GM12872 (cell line): ENCODE measurements around the gene MRPS18B.

Source experiments
- CTCF ChIP-seq: IDR thresholded peaks from 3 replicates; pipeline ENCODE4 v1.5.1; 2011; ENCODE audit warnings: low read depth, mild to moderate bottlenecking, low read length, moderate library complexity; ENCODE audit not compliant: insufficient read depth

Gene MRPS18B

GRCh38 chr6:30655743-30656094 lies 38.1 kb downstream of the MRPS18B start:
- TF ChIP-seq CTCF = no peak

- no peak for TF ChIP-seq CTCF
Observed at GRCh38 chr6:30656513-30656912, 38.9 kb downstream of the MRPS18B start.

- no peak for TF ChIP-seq CTCF
Observed at GRCh38 chr6:30657454-30657853, 39.8 kb downstream of the MRPS18B start.

GRCh38 chr6:30664994-30665767 lies 47.5 kb downstream of the MRPS18B start:
- no peak for TF ChIP-seq CTCF

- peak; percentile 21; the same call in 1 of the 3 replicates for TF ChIP-seq CTCF
Observed at GRCh38 chr6:30670760-30671527, 53.3 kb downstream of the MRPS18B start.

- TF ChIP-seq CTCF = peak; percentile 83
Observed at GRCh38 chr6:30672445-30673253, 55.0 kb downstream of the MRPS18B start, which contains the start of gene DHX16. Gene DHX16 (minus strand): TSS chr6:30673006. CDS start chr6:30672841, 165 bp downstream.
